Medulla oblongata (tissue), 1 donor: ENCODE results near the gene POLR2L.
A peak's percentile ranks its signal among the peaks of the same experiment; 100 is the strongest.

Experiments used
- DNase-seq: peaks from one replicate; pipeline ENCODE4 v3.0.0-alpha.2; 2015; ENCODE audit errors: extremely low spot score

The POLR2L gene

DNA sequence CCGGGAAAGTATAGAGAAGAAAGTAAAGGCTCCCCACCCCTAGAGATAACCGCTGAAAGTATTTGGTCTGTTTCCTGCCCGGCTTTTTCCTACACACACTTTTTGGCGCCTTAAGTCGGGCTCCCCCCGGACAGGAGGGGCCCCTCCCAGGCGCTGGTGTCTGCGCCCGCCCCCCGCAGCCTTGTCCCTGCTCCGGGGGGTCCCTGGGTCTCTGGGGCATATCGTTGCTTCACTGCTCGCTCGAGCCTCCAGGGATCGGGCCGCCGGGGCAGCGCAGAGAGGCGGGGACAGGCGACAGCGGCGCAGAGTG lies 15.5 kb downstream of the POLR2L start:
- DNase-seq, result no peak

DNA sequence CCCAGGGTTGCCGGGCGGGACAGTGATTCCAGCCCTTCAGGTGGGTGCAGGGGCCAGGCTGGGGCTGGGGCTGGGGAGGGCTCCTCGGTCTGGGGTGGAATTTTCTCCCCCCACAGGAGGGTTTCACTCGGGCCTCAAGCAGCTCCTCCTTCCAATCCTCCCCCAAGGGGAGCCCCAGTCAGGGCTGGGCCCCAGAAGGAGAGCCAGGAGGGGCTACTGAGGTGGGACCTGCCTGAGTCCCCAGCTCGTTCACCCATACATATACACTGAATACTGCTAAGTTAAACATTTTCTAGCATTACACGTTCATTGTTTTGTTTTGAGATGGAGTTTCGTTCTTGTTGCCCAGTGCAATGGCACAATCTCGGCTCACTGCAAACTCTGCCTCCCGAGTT lies 16.1 kb downstream of the POLR2L start:
- no peak for DNase-seq

DNA sequence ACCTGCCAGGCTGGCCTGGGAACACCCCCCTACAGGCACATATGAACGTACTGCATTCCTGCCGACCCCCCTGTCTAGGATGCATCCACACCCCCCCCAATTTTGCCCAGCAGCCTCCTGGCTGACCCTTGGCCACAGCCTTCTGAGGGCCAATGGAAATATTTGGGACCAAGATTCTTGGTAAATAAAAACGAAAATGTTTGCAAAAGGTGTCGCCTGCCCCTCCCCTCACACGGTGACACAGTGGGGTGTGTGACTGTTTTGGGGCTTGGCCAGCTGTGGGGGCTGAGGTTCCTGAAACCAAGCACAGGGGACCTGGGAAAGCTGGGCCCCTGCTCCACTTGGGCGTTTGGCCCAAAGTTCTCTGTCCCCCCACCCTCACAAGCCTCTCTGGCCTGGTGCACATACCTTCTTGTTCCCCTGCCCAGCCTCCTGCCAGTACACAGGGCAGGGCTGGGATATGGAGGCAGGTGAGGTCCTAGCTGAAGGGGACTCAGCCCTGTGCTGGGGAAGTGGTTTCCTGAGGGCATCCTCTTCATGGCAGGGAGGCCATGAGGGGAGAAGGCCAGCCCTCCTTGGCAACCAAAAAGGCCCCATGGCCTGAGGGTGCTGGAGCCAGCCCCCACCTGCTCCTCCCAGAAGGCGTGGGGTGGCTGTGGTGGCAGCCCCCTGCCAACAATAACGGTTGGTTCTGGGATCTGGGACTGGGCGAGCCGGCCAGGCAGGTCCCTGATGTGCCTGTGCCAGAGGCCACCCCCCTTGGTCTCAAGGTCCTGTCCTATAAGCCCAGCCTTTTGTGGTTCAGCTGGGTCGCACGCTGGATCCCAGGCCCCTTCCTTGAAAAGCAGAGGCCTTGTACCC lies 16.7 kb downstream of the POLR2L start:
- no peak for DNase-seq

DNA sequence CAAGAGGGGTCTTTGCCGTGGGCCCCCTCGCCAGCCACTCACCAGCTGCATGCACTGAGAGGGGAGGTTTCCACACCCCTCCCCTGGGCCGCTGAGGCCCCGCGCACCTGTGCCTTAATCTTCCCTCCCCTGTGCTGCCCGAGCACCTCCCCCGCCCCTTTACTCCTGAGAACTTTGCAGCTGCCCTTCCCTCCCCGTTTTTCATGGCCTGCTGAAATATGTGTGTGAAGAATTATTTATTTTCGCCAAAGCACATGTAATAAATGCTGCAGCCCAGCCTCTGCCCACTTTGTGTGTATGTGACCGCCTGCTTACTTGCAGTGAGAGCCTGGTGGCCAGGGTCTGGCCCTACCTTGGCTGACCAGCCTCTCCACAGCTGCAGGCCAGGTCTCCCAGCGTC lies 17.4 kb downstream of the POLR2L start:
- no peak for DNase-seq

DNA sequence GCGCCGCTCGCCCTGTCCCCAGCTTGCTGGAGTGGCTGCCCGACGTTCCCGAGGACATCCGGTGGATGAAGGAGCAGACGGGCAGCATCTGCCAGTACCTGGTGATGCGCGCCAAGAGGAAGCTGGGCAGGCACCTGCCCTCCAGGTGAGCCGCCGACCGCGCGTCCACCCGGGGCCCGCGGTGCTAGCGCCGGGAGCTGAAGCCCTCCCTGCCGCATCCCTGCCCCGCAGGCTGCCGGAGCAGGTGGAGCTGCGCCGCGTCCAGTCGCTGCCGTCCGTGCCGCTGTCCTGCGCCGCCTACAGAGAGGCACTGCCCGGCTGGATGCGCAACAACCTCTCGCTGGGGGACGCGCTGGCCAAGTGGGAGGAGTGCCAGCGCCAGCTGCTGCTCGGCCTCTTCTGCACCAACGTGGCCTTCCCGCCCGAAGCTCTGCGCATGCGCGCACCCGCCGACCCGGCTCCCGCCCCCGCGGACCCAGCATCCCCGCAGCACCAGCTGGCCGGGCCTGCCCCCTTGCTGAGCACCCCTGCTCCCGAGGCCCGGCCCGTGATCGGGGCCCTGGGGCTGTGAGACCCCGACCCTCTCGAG lies 17.9 kb downstream of the POLR2L start:
- no peak for DNase-seq

DNA sequence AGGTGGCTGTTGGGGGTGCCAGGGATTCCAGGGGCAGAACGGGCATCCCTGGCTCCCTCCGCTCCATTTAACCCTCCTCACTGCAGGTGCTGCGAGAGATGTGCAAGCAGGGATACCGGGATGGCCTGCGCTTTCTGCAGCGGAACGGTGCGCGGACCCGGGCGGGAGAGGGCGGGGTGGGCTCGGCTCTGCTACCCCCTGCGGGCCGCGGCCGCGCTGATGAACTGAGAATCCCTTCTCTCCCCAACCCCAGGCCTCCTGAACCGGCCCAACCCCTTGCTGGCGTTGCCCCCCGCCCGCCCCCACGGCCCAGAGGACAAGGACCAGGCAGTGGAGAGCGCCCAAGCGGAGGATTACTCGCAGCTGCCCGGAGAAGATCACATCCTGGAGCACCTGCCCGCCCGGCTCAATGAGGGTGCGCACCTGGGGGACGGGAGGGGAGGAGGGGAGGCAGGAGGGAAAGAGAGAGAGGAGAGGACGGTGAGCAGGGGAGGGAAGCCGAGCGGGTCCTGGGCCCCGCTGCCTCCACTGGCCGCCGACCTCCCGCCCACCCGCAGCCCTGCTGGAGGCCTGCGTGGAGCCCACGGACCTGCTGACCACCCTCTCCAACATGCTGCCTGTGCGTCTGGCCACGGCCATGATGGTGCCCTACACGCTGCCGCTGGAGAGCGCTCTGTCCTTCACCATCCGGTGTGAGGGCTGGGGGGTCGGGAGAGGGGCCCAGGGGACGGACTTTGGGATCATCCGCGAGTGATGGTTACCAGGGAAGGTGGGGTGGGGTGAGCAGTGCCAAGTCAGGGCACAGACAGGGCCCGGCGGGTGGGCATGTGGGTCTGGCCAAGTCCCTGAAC lies 18.7 kb downstream of the POLR2L start:
- DNase-seq, result no peak

DNA sequence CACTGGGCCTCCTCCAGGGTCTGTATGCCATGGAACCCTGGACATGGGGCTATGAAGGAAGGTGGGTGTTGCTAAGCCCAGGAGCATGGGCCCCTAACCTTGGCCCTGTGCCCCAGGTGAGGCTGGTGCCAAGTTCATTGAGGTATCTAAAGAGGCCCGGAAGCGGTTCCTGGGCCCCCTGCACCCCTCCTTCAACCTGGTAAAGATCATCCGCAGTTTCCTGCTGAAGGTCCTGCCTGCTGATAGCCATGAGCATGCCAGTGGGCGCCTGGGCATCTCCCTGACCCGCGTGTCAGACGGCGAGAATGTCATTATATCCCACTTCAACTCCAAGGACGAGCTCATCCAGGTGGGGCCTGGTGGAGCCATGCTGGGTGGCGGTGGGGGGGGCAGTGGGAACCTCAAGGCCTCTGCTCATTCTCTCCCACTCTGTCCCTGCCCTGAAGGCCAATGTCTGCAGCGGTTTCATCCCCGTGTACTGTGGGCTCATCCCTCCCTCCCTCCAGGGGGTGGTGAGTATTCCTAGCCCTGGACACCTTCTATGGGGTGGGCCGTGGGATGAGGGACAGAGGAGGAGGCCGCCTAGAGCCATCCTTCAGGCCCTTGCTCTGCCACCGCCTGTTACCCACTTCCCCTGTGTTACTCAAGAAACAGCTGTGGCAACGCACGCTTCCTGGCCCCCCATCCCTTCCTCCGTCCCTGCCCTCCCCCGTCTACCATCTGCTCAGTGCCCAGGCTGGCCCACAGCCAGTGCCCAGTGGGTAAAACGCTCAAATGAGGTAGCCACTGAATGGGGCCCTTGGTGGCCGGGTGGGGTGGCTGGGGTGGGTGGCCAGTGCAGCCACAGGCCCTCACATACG lies 20.6 kb downstream of the POLR2L start:
- peak; percentile 57 for DNase-seq

DNA sequence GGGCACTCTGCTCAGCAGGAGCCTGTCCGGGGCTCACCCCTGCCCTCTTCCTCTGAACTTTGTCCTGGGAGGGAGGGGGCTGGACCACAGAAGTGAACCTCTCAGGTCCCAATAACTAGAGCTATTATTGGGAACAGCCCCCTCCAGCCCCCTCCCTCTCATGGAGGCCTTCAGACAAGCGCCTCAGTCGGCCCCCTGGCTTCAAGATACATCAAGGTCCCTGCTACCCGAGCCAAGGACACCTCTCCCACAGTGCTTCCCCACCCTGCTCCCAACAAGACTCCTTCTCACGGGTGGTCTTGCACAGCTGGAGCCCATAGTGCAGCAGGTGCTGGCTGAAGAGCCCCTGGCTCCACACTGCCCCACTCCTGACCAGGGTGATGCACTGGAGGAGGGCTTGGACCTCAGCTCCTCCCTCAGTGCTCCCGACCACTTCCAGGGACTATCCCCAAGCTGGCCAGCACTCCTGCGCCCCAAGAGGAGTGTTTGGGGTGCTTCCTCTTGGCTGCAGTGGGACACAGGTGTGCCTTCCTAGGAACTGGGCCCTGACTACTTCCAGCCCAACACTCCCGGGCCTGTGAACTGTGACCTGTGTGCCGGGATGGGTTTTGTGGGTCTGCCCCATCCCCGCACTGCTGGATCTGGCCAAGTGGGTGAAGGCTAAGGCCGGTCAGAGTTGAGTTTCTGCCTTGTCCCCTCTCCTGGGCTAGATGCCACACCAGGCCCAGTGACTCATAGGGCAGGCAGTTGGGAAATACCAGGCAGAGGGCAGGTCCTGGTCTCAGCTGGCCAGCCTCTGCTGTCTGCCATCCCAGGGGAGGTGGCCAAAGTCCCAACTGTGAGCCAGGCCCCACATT lies 21.4 kb downstream of the POLR2L start:
- peak; percentile 75 for DNase-seq

DNA sequence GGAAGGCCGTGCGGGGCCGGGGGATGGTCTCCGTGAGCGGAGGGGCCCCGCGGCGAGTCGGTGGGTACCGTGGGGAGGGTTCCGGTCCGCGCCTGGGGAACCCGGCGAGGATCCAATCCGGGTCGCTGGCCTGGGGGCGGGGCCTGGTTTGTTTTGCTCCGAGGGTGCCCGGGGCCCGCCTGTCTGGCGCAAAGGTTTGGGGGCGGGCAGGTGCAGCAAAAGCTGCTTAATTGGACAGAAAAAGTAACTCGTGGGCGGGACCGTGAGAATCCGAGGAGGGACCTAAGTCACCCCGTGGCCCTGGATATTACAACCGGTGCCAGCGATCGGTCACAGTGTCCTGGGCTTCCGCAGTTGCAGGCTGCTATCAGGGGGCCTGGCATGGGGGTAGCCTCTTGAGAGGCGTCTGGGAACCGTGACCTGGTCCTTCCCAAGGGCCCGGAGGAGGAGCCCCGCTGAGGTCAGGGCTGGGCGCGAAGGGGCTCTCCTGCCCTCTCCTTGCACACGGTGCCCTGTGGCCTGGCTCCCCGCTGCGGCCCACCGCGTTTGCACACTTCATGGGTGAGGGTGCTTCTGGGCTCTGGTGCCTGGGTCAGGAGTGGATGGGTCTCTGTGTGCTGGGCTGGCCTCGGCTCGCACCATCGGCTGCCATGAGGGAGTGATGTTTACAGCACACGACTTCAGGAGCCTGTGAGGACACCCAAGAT lies 22.2 kb downstream of the POLR2L start:
- peak; percentile 77 for DNase-seq

DNA sequence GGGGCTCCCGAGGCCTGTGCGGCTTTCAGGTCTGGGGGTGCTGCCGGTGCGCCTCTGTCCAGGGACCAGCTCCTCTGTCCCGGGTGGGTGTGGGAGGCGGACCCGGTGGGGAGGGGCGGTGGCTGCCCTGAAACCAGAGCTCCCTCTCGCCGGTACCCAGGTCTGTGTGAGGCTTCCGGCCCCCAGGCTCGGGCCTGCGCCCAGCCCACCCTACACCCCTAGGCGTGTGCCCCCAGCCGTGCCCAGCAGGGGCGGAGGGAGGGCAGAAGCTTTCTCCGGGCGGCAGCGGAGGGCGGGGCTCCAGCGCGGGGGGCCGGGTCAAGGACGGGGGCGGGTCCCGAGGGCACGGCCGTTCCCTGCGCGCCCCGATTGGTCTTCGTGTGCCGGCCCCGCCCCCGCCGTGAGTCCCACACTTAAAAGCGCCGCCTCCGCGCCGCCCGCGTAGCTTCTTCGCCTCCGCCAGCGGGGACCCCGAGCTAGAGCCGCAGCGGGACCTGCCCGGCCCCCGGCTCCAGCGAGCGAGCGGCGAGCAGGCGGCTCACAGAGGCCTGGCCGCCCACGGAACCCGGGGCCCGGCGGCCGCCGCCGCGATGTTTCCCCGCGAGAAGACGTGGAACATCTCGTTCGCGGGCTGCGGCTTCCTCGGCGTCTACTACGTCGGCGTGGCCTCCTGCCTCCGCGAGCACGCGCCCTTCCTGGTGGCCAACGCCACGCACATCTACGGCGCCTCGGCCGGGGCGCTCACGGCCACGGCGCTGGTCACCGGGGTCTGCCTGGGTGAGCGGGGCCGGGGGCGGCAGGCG lies 23.0 kb downstream of the POLR2L start:
- peak; percentile 95 for DNase-seq

DNA sequence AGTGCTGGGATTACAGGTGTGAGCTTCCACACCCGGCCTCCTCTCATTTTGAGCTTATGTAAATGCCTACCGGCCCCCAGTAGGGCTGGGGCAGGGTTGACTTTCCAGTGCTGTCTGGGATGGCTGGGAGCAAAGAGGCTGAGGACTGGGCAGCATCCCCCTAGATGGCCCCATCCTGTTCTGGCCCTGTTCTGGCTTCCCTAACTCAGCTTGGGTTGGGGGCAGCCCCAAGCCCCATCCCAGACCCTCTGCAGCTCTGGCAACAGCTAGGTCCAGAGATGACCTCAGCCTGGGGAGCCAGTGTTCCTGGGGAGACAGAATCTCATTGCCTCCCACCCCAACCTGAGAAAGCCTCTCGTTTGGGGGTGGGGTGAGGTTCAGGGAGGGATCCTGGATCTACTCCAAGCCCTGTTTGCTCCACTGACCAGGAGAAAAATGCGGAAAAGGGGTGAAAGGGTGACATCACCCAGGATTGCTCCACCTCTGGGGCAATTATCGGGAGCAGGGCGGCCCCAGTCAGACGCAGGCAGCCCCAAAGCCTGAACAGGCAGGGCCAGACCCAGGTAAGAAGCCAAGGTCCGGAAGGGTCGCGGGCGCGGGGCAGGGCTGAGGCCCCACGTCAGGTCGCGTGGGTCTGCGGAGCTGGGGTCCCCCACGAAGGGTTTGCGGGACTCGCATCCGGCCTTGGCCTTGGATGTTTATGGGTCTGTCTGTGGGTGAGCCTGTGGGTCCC lies 23.8 kb downstream of the POLR2L start, which contains the start of gene PNPLA2:
PNPLA2 (plus strand) TSS at position 519 of the 733 bp plus-strand sequence. CDS start 805 bp downstream, outside the sequence.
- DNase-seq, result no peak

DNA sequence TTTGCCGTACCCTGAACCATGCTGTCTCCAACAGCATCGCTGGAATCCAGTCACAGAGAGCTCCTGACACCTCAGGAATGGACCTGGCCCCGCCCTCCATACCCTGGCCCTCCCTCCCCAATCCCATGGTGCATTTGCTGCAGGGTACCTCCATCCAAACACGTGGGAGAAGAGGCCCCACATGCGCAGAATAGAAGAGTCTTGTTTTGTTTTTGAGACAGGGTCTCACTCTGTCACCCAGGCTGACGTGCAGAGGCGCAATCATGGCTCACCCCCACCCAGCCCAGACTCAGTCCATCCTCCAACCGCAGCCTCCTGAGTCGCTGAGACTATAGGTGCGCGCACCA lies 25.9 kb downstream of the POLR2L start:
- DNase-seq, result no peak

DNA sequence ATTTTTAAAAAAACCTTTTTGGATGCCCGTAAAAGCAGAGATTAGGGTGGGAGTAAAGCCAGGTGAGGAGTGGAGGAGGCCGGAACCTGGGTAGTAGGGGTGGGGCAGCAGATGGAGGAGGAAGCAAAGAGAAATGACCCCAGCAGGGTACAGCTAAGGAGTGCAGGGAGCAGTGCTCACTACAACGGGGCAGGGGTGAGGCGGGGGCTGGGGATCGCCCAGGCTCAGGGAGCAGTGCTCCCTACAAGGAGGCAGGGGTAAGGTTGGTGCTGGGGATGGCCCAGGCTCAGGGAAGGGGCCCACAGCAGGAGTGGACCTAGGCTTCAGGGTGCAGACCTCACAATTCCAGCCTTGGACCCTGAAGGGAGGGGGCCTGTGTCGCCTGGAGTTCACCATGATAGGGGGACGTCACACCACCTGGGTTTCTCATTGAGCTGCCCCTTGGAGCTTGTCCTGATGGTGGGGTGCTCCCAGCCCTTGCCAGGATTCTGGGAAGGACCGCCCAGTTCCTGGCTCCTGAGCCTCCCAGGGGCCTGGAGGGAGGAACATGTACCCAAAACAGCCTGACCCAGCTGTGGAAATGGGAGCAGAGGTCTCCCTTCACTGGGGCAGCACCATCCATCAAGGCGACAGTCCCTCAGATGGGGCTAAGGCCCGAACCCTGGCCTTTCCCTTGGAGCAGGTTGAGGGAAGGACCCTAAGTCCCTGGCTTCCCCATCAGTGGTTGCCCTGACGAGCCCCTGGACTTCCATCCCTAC lies 26.5 kb downstream of the POLR2L start:
- no peak for DNase-seq

DNA sequence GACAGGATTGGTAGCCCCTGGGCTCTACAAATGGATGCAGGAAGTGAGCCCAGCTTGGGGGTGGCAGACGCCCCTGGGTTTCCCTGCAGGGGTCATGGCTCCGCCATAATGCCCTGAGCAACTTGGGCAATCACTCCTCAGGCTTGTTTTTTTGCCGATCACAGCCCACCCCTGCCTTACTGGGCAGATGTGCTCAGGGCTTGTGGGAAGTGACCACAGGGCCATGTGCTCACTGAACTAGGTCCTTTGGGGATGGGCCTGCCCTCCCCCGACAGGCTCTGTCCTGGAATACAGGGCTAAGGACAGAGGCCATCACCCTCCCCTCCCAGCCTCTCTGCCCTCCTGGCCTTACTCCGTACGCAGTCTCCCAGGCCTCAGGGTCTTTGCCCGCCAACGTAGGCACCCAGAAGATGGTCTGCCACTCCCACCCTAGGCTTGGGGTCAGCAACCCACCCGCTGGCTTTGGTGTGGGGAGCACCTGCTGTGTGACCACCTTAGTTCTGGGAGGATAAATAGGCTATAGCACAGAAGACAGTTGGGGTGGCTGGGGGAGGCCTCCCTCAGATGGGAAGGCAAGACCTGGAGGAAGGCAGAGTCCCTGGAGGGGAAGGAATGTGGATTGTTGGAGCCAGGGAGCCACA lies 28.8 kb downstream of the POLR2L start:
- no peak for DNase-seq

DNA sequence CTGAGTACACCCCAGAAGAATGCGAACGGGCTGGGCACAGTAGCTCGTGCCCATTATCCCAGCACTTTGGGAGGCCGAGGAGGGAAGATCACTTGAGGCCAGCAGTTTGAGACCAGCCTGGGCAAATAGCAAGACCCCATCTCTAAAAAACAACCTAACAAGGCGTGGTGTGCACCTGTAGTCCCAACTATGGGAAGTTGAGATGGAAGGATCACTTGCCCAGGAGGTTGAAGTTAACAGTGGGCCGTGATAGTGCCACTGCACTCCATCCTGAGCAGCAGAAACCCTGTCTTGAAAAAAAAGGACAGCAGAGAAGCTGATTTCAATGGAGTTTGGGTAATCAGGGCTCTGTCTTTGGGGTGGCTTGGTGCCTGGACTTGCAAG lies 29.3 kb downstream of the POLR2L start:
- DNase-seq, result no peak

DNA sequence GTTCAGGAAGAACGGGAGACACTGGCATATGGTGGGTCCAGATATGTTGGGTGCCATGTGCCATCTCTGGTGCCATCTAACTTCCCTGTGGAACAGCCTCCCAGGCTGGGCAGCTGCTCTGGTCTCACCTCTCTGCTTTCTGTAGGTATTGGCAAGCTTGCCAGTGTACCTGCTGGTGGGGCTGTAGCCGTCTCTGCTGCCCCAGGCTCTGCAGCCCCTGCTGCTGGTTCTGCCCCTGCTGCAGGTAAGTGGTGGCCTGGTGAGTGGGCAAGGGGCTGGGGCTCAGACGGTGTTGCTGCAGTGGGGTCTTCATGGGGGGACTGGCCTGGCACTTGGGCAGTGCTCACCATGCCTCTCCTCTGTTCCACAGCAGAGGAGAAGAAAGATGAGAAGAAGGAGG lies 29.9 kb downstream of the POLR2L start:
- DNase-seq, result no peak

DNA sequence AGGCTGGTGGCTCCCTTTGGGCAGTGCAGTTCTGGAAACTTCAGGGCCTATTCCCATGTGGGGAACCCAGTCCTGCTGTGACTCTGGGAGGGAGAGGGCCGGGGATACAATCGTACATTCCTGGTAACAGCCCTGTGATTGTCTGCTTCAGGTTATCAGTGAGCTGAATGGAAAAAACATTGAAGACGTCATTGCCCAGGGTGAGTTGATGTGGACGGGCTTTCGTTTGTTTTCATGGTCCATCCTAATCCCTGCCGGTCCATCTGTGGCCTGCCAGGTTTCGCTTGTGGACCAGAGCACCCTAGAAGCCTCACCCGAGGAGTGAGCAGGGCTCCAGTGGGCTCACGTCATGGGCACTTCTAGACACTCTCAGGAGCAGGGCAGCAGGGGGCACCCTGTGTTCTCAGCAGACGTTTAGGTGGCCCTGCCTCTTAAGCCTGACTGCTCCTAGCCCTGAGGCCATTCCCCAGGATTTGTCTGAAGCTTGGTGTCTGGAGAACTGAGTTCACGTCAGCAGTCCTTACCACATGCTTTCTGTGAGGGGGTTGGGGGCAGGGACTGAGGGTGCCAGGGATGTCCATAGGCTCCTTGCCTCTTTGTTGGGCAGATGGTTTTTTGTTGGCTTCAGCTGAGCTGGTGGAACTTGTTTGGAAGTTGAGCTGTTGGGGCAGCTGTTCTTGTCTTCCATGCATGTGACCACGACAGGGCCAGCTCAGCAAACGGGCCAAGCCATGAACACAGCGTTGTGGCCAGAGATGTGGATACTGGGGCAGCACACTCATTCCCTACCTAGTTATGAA lies 30.7 kb downstream of the POLR2L start:
- DNase-seq, result no peak
